DOHH2 (cell line): ENCODE results near the gene USH1G.

Source experiments
- H3F3A ChIP-seq: fragments of 200-600 bp; sonication (generic), shearing (Covaris generic); 2 replicates; pipeline ENCODE4 v1.6.0; 2016; ENCODE audit warnings: antibody characterized with exemption, mild to moderate bottlenecking; ENCODE audit not compliant: control insufficient read depth, insufficient read depth
- H3K27ac ChIP-seq: fragments of 200-600 bp; sonication (generic); 2 replicates; pipeline ENCODE4 v1.5.1; 2014; ENCODE audit warnings: low read depth, mild to moderate bottlenecking, low read length, moderate library complexity
- H3K27me3 ChIP-seq: fragments of 200-600 bp; sonication (generic); 2 replicates; pipeline ENCODE4 v1.6.1; 2014; ENCODE audit warnings: mild to moderate bottlenecking, low read length, mixed read lengths; ENCODE audit not compliant: control insufficient read depth
- H3K36me3 ChIP-seq: fragments of 200-600 bp; sonication (generic); 2 replicates; pipeline ENCODE4 v1.6.1; 2014; ENCODE audit warnings: mild to moderate bottlenecking, low read length, moderate library complexity, mixed read lengths; ENCODE audit not compliant: control insufficient read depth
- H3K4me1 ChIP-seq: fragments of 200-600 bp; sonication (generic); 2 replicates; pipeline ENCODE4 v1.6.1; 2014; ENCODE audit warnings: mild to moderate bottlenecking, low read length, mixed read lengths; ENCODE audit not compliant: control insufficient read depth
- H3K4me2 ChIP-seq: fragments of 200-600 bp; sonication (generic); 2 replicates; pipeline ENCODE4 v1.6.0; 2014; ENCODE audit warnings: mild to moderate bottlenecking, low read length, moderate library complexity
- H3K4me3 ChIP-seq: fragments of 200-600 bp; sonication (generic); 2 replicates; pipeline ENCODE4 v1.5.1; 2014; ENCODE audit warnings: mild to moderate bottlenecking, low read length, mixed read lengths
- H3K79me2 ChIP-seq: fragments of 200-600 bp; sonication (generic); 2 replicates; pipeline ENCODE4 v1.6.1; 2014; ENCODE audit warnings: mild to moderate bottlenecking, low read length, mixed read lengths; ENCODE audit not compliant: control insufficient read depth
- H3K9me2 ChIP-seq: fragments of 200-600 bp; sonication (generic); replicated peaks from 2 replicates; pipeline ENCODE4 v1.6.1; 2014; ENCODE audit warnings: mild to moderate bottlenecking, low read length, mixed read lengths; ENCODE audit not compliant: control insufficient read depth
- H3K9me3 ChIP-seq: fragments of 200-600 bp; sonication (generic); 2 replicates; pipeline ENCODE4 v1.6.1; 2014; ENCODE audit warnings: antibody characterized with exemption, low read length, mixed read lengths; ENCODE audit not compliant: control insufficient read depth, insufficient read depth
- H4K20me1 ChIP-seq: fragments of 200-600 bp; sonication (generic); 2 replicates; pipeline ENCODE4 v1.6.0; 2014; ENCODE audit warnings: low read depth, mild to moderate bottlenecking, antibody characterized with exemption, low read length, moderate library complexity; ENCODE audit not compliant: control insufficient read depth, insufficient read depth
- EZH2phosphoT487 ChIP-seq: fragments of 200-600 bp; sonication (generic); IDR thresholded peaks from 2 replicates; pipeline ENCODE4 v1.6.1; 2017; ENCODE audit warnings: borderline replicate concordance, mild to moderate bottlenecking, antibody characterized with exemption, low read length, moderate library complexity, mixed read lengths
- TF ChIP-seq, protein P1 (sequence below): fragments of 200-600 bp; sonication (generic); IDR thresholded peaks from one replicate; pipeline ENCODE4 v1.5.1; 2014; ENCODE audit warnings: antibody characterized with exemption, mild to moderate bottlenecking, low read depth, low read length; ENCODE audit not compliant: poor library complexity, severe bottlenecking

The USH1G gene

GRCh38 chr17:74950207-74950606 is 27.2 kb upstream of the USH1G start:
- H3K36me3 ChIP-seq = no peaks in the 10 kb centered on the region
- TF ChIP-seq, protein P1, sequence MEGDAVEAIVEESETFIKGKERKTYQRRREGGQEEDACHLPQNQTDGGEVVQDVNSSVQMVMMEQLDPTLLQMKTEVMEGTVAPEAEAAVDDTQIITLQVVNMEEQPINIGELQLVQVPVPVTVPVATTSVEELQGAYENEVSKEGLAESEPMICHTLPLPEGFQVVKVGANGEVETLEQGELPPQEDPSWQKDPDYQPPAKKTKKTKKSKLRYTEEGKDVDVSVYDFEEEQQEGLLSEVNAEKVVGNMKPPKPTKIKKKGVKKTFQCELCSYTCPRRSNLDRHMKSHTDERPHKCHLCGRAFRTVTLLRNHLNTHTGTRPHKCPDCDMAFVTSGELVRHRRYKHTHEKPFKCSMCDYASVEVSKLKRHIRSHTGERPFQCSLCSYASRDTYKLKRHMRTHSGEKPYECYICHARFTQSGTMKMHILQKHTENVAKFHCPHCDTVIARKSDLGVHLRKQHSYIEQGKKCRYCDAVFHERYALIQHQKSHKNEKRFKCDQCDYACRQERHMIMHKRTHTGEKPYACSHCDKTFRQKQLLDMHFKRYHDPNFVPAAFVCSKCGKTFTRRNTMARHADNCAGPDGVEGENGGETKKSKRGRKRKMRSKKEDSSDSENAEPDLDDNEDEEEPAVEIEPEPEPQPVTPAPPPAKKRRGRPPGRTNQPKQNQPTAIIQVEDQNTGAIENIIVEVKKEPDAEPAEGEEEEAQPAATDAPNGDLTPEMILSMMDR = no peak
- no peak for TF ChIP-seq EZH2phosphoT487
- no peak overlapping the region for H3K4me2 ChIP-seq
- H3K9me2 ChIP-seq = no peaks in the 10 kb centered on the region
- H3K27me3 ChIP-seq = peaks cover 6% of the 10 kb centered on the region
- H3K4me3 ChIP-seq = no peak overlapping the region
- no peak overlapping the region for H3K27ac ChIP-seq
- H4K20me1 ChIP-seq = no peaks in the 10 kb centered on the region
- no peaks in the 10 kb centered on the region for H3K79me2 ChIP-seq
- no peaks in the 10 kb centered on the region for H3K4me1 ChIP-seq
- no peaks in the 10 kb centered on the region for H3K9me3 ChIP-seq
- H3F3A ChIP-seq = no peaks in the 10 kb centered on the region

- Histone ChIP-seq H3K4me2 (no peak overlapping the region), H3K27ac (no peak overlapping the region), H4K20me1 (no peaks in the 10 kb centered on the region), H3K9me3 (no peaks in the 10 kb centered on the region), H3K79me2 (no peaks in the 10 kb centered on the region), H3K9me2 (no peaks in the 10 kb centered on the region), H3K27me3 (peaks cover 9% of the 10 kb centered on the region), H3K36me3 (no peaks in the 10 kb centered on the region), H3K4me3 (no peak overlapping the region), H3F3A (no peaks in the 10 kb centered on the region), H3K4me1 (no peaks in the 10 kb centered on the region)
- TF ChIP-seq, protein P1 = no peak
- no peak for TF ChIP-seq EZH2phosphoT487
Measured at GRCh38 chr17:74949455-74950115, 26.5 kb upstream of the USH1G start.

GRCh38 chr17:74947041-74947754 is 24.1 kb upstream of the USH1G start:
- H3K27me3 ChIP-seq = peaks cover 9% of the 10 kb centered on the region
- no peak overlapping the region for H3K4me3 ChIP-seq
- no peaks in the 10 kb centered on the region for H3K4me1 ChIP-seq
- H3K9me2 ChIP-seq = no peaks in the 10 kb centered on the region
- no peaks in the 10 kb centered on the region for H3F3A ChIP-seq
- no peaks in the 10 kb centered on the region for H3K9me3 ChIP-seq
- no peaks in the 10 kb centered on the region for H4K20me1 ChIP-seq
- H3K79me2 ChIP-seq = no peaks in the 10 kb centered on the region
- H3K36me3 ChIP-seq = no peaks in the 10 kb centered on the region
- H3K27ac ChIP-seq = no peak overlapping the region
- TF ChIP-seq, protein P1 = no peak
- TF ChIP-seq EZH2phosphoT487 = no peak
- H3K4me2 ChIP-seq = no peak overlapping the region
